ENCODE measurements around the gene HRH1. TPM values are rescaled to one million over a fixed set of nuclear protein-coding genes. Genes with fewer than 3 reads are reported as not detected.

HRH1 gene
- total RNA-seq, 4 donors from 2014 or later = 10.9 to 12.2 (median 11.4) TPM

GRCh38 chr3:11168406-11168805, 14.1 kb downstream of the HRH1 start:
- peak in 1 of 2 donors; percentile 59 for DNase-seq (ENCODE audit: low spot score in 2 of 2)
- no peak for TF ChIP-seq POLR2AphosphoS5 (IDR thresholded peaks at IDR 0.05)
- no peak for TF ChIP-seq EP300 (IDR thresholded peaks at IDR 0.05)
- no peak for TF ChIP-seq CTCF (IDR thresholded peaks at IDR 0.05)
- no peak for TF ChIP-seq POLR2A (IDR thresholded peaks at IDR 0.05)
- Histone ChIP-seq H3K4me3 (no peak overlapping the region), H3K27ac (no peak overlapping the region), H3K27me3 (no peaks in the 10 kb centered on the region), H3K9me3 (no peaks in the 10 kb centered on the region), H3K4me1 (peaks cover 15% of the 10 kb centered on the region), H3K36me3 (no peaks in the 10 kb centered on the region)
- 90% methylated on average over 13 of the region's 13 CpGs for WGBS

- no peak for TF ChIP-seq POLR2A (IDR thresholded peaks at IDR 0.05)
- TF ChIP-seq EP300 (IDR thresholded peaks at IDR 0.05) = no peak
- no peak for TF ChIP-seq POLR2AphosphoS5 (IDR thresholded peaks at IDR 0.05)
- no peak for TF ChIP-seq CTCF (IDR thresholded peaks at IDR 0.05)
- H3K27me3 ChIP-seq = no peaks in the 10 kb centered on the region
- WGBS = 85% methylated on average over 13 of the region's 13 CpGs
- peaks cover 15% of the 10 kb centered on the region for H3K4me1 ChIP-seq
- no peaks in the 10 kb centered on the region for H3K9me3 ChIP-seq
- no peak overlapping the region for H3K27ac ChIP-seq
- no peaks in the 10 kb centered on the region for H3K36me3 ChIP-seq
- no peak overlapping the region for H3K4me3 ChIP-seq
- peak; percentile 26 to 49 for DNase-seq (ENCODE audit: low spot score in 2 of 2)
These were observed 14.8 kb downstream of the HRH1 start for GRCh38 chr3:11168881-11169805.

- TF ChIP-seq POLR2AphosphoS5 (IDR thresholded peaks at IDR 0.05) (no peak), EP300 (IDR thresholded peaks at IDR 0.05) (no peak), POLR2A (IDR thresholded peaks at IDR 0.05) (no peak), CTCF (IDR thresholded peaks at IDR 0.05) (no peak)
- Histone ChIP-seq H3K36me3 (no peaks in the 10 kb centered on the region), H3K27ac (no peak overlapping the region), H3K9me3 (no peaks in the 10 kb centered on the region), H3K4me1 (peaks cover 8% of the 10 kb centered on the region), H3K27me3 (no peaks in the 10 kb centered on the region), H3K4me3 (no peak overlapping the region)
- DNase-seq (ENCODE audit: low spot score in 2 of 2) = peak in 1 of 2 donors; percentile 39
- WGBS = 88% methylated on average over 20 of the region's 21 CpGs
These were observed 15.9 kb downstream of the HRH1 start for GRCh38 chr3:11170052-11170770.

- 41% methylated on average over 4 of the region's 4 CpGs for WGBS
- no peak overlapping the region for H3K27ac ChIP-seq
- H3K4me1 ChIP-seq = peaks cover 8% of the 10 kb centered on the region
- H3K4me3 ChIP-seq = no peak overlapping the region
- H3K36me3 ChIP-seq = no peaks in the 10 kb centered on the region
- no peaks in the 10 kb centered on the region for H3K9me3 ChIP-seq
- H3K27me3 ChIP-seq = no peaks in the 10 kb centered on the region
- peak in 1 of 2 donors; percentile 36 for DNase-seq (ENCODE audit: low spot score in 2 of 2)
- TF ChIP-seq EP300 (IDR thresholded peaks at IDR 0.05) (no peak), CTCF (IDR thresholded peaks at IDR 0.05) (no peak), POLR2A (IDR thresholded peaks at IDR 0.05) (no peak)
These were observed 17.9 kb downstream of the HRH1 start for GRCh38 chr3:11172096-11172690.
